Measurements from ENCODE around the gene SYCP2L. TPM values are rescaled to one million over a fixed set of nuclear protein-coding genes. Genes with fewer than 3 reads are reported as not detected.

SYCP2L gene
- total RNA-seq, 2 donors from 2014 or later, result 1.6 TPM; not detected in 1

DNA sequence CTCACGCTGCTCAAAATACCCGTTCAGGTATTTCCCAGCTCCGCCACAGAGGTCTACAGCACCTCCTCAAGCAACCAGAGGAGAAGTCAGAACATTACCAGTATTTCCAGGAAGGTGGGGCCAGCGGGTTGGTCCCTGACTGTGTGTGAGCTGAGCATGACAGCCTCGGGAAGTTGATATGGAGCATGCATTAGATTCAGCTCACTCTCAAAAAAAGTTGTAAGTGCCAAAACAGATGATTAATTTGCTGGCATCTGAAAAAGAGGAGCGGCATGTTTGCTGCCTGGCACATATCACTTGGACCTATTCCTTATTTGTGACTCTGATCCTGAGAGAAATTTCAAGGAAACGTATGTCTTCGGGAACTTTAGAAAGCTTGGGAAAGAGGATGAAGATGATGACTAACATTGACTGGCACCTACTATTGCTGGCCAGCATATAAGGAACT, 125.0 kb downstream of the SYCP2L start:
- Mint-ChIP-seq H3K9me3 (no peaks in the 10 kb centered on the region), H3K27ac (no peak overlapping the region), H3K4me3 (no peak overlapping the region), H3K4me1 (ENCODE audit: low read depth in 2 of 2) (no peaks in the 10 kb centered on the region), H3K27me3 (peaks cover 17 to 39% of the 10 kb centered on the region in 2 donors), H3K36me3 (no peaks in the 10 kb centered on the region)
- DNase-seq (ENCODE audit: low spot score) (no peak), ATAC-seq (no peak)

DNA sequence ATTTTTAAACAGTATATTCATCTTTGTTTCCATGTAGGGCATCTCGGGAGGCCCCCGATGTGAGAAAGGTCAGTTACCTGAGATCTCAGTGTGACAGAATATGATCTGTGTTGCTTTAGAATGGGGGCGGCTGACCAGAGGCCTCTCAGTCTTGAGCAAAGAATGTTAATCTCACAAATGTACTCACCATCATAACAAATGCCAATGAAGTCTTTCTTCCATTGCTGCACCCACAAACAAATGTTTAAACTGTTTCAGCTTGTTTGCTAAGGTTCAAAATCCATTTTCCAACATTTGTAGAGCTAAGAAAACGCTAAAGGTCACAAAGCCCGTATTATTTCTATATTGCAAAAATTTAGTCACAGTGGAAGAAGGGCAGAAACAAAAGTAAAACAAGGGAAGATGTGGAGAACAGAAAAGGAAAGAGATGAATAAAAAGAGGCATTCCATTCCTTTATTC, 125.5 kb downstream of the SYCP2L start:
- H3K27me3 Mint-ChIP-seq, result peaks cover 17 to 39% of the 10 kb centered on the region in 2 donors
- H3K4me1 Mint-ChIP-seq (ENCODE audit: low read depth in 2 of 2), result no peaks in the 10 kb centered on the region
- no peak for DNase-seq (ENCODE audit: low spot score)
- no peak for ATAC-seq
- H3K9me3 Mint-ChIP-seq, result no peaks in the 10 kb centered on the region
- H3K36me3 Mint-ChIP-seq, result no peaks in the 10 kb centered on the region
- no peak overlapping the region for H3K27ac Mint-ChIP-seq
- H3K4me3 Mint-ChIP-seq, result no peak overlapping the region

DNA sequence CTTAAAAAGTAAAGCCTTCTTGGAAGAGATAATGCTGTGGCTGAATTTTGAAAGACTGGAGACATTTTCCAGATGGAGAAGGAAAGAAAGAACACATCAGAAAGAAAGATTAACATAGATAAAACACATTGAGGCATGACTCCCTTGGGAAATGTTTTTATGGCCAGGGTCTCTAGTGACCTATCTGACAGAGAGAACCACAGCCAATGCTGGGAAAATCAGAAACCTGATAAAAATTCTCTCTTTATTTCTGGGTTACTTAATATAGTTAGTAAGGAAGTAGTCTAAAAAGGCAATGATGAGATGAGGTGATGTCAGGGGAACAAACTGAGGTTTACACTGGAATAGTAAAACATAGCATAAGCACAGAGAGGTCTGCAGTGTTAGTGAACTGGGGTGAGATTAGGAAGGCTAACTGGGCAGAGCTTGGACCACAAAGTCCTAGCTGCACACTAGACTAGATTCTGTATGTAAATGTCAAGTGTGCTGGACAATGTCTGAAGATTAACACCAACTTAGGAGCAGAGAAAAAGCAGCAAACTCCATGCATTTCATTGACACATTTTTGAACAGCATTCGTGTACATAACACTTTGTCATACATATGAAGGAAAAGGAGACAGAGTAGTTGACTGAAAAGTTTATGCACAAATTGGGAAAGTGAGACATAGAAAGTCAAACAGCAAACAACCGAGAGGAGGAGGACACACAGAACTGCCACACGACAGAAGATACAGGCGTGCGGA, 126.3 kb downstream of the SYCP2L start:
- Mint-ChIP-seq H3K27me3 (peaks cover 17 to 34% of the 10 kb centered on the region in 2 donors), H3K4me1 (ENCODE audit: low read depth in 2 of 2) (no peaks in the 10 kb centered on the region), H3K36me3 (no peaks in the 10 kb centered on the region), H3K4me3 (no peak overlapping the region), H3K9me3 (no peaks in the 10 kb centered on the region), H3K27ac (no peak overlapping the region)
- ATAC-seq, result no peak
- DNase-seq (ENCODE audit: low spot score), result no peak

DNA sequence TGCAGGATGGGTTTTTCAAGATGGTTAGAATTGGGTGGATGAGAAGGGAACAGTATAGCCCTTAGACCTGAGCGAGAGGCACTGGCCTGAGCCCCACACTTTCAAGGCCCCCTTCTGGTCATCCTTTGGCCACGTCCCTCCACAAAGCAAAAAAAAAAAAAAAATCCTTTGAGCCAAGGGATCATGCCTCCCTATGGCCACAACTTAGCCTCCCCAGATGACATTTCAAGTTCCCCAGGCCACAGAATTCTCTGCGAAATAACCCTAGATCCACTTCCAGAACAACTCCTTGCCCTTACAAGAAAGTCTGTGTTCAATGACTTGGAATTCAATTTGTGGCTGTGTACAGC, 126.8 kb downstream of the SYCP2L start:
- no peak overlapping the region for H3K4me3 Mint-ChIP-seq
- H3K27ac Mint-ChIP-seq, result no peak overlapping the region
- H3K27me3 Mint-ChIP-seq, result peaks cover 19 to 34% of the 10 kb centered on the region in 2 donors
- no peak for ATAC-seq
- no peaks in the 10 kb centered on the region for H3K9me3 Mint-ChIP-seq
- H3K4me1 Mint-ChIP-seq (ENCODE audit: low read depth in 2 of 2), result no peaks in the 10 kb centered on the region
- H3K36me3 Mint-ChIP-seq, result no peaks in the 10 kb centered on the region
- DNase-seq (ENCODE audit: low spot score), result no peak

DNA sequence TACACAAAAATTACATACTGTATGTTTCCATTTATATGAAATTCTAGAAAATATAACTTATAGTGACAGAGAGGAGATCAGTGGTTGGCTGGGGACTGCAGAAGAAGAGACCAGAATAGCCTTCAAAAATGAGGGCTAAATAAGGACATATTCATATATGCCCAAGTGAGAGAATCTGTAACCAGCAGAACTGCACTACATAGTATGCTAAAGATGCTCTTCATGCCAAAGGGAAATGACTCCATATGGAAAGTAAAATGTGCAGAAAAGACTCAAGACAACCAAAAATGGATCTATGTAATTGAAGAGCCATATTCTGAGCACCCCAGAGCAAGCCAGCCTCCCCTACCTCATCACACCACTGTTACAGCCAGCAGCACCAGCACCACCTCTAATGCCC, 128.2 kb downstream of the SYCP2L start:
- no peak overlapping the region for H3K27ac Mint-ChIP-seq

DNA sequence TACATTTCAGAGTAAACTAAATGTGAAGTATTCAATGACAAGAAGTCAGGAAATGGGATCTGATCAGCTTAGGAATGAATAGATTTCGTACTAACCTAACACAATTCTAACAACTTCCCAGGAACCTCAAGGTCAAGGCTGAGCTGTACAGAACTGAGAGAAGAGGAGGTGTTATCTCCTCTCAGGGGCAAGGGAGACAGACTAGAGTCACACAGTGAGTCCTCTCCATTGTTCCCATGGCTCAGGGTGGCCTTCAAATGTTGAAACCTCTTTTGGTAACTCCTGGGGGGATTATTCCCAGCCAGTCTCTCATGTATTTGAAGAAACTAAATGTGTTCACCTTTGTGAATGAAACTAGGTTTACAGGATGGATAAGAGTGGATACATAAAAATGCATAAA, 129.6 kb downstream of the SYCP2L start:
- no peak for ATAC-seq

More for the DNA sequence above, 128.2 kb downstream of the SYCP2L start:
- no peaks in the 10 kb centered on the region for H3K9me3 Mint-ChIP-seq
- peaks cover 14 to 26% of the 10 kb centered on the region in 2 donors for H3K27me3 Mint-ChIP-seq
- no peak for ATAC-seq
- no peaks in the 10 kb centered on the region for H3K4me1 Mint-ChIP-seq (ENCODE audit: low read depth in 2 of 2)
- no peak for DNase-seq (ENCODE audit: low spot score)
- H3K4me3 Mint-ChIP-seq, result no peak overlapping the region
- no peaks in the 10 kb centered on the region for H3K36me3 Mint-ChIP-seq

DNA sequence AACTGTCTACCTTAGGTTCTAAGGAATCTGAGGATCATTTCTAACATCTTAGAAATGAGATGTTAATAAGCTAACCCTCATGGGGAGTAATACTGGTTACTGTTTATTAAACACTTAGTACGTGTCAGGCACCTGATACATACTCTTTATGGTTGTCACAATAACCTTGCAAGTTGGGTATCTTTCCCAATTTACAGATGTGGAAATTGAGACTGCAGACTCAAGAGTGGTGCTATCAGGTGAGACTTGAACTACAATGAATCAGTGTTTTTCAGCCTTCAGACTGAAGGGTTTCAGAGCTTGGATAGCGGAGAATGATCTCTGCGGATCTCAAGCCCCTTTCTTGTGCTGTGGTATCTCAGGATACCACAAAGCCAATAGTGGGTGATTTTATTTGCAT, 130.2 kb downstream of the SYCP2L start:
- Mint-ChIP-seq H3K27me3 (peaks cover 19 to 44% of the 10 kb centered on the region in 2 donors), H3K27ac (no peak overlapping the region), H3K9me3 (no peaks in the 10 kb centered on the region), H3K36me3 (no peaks in the 10 kb centered on the region), H3K4me1 (ENCODE audit: low read depth in 2 of 2) (no peaks in the 10 kb centered on the region), H3K4me3 (no peak overlapping the region)
- ATAC-seq (no peak), DNase-seq (ENCODE audit: low spot score) (no peak)

More for the DNA sequence above, 129.6 kb downstream of the SYCP2L start:
- Mint-ChIP-seq H3K4me3 (no peak overlapping the region), H3K4me1 (ENCODE audit: low read depth in 2 of 2) (no peaks in the 10 kb centered on the region), H3K36me3 (no peaks in the 10 kb centered on the region), H3K27ac (no peak overlapping the region), H3K9me3 (no peaks in the 10 kb centered on the region), H3K27me3 (peaks cover 18 to 38% of the 10 kb centered on the region in 2 donors)
- no peak for DNase-seq (ENCODE audit: low spot score)

DNA sequence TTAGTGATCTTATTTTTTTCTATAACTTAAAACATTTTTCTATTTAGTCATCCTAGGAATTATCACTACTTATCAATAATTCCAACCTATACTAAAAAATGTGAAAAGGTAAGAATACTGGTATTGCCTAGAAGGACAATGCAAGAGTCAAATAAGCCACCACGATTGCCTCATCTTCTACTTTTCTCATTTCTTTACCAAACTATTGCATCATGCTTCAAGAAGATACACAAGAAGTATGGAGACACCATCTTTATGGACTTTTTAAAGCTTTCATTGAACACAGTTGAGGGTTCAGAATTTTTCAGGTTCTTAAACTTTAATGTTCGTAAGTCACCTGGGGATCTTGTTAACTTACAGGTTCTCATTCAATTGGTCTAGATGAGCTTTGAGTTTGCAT, 131.4 kb downstream of the SYCP2L start:
- H3K4me3 Mint-ChIP-seq, result no peak overlapping the region
- DNase-seq (ENCODE audit: low spot score), result no peak
- H3K27me3 Mint-ChIP-seq, result peaks cover 16 to 35% of the 10 kb centered on the region in 2 donors
- no peaks in the 10 kb centered on the region for H3K9me3 Mint-ChIP-seq
- no peaks in the 10 kb centered on the region for H3K4me1 Mint-ChIP-seq (ENCODE audit: low read depth in 2 of 2)
- ATAC-seq, result no peak
- no peak overlapping the region for H3K27ac Mint-ChIP-seq
- H3K36me3 Mint-ChIP-seq, result no peaks in the 10 kb centered on the region

DNA sequence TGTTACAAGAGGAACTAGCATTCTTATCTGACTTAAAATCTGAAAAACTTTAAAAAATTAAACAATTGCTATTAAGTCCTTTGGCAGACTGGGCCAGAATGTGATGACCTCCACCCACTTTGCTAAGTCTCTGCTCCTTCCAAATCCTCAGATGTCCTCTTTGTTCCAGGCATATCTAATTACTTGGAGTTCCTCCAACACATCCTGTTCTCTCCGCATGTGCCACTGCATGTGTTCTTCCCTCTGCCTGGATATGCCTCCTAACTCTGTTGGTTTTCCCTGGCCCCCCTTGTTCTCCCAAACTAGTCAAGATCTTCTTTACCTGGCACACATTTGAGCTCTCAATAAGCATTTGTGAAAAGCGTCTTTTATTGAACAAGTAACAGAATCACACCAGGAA, 134.2 kb downstream of the SYCP2L start:
- Mint-ChIP-seq H3K4me3 (no peak overlapping the region), H3K9me3 (no peaks in the 10 kb centered on the region), H3K27me3 (peaks cover 11 to 40% of the 10 kb centered on the region in 2 donors), H3K27ac (no peak overlapping the region), H3K36me3 (no peaks in the 10 kb centered on the region), H3K4me1 (ENCODE audit: low read depth in 2 of 2) (no peaks in the 10 kb centered on the region)
- no peak for DNase-seq (ENCODE audit: low spot score)
- ATAC-seq, result no peak

DNA sequence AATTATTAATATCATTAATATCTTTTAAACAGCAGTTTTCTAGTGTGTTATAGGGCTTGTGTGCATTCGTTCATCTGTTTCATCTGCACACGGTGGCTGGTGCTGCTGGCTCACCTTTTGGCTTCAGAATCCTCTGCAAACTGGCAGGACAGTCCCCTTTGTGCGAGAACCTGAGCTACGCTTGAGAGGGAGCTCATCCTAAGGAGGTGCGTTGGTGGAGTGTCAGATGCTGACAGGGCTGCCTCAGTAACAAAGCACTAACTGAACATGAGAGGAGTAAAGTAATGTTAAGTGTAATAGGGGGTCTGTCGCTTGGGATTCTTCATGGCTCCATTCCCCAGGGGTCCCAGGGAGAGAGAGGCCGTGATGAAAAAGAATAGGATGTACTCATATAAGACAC, 134.9 kb downstream of the SYCP2L start:
- Mint-ChIP-seq H3K27ac (no peak overlapping the region), H3K36me3 (no peaks in the 10 kb centered on the region), H3K27me3 (peaks cover 10 to 42% of the 10 kb centered on the region in 2 donors), H3K9me3 (no peaks in the 10 kb centered on the region), H3K4me1 (ENCODE audit: low read depth in 2 of 2) (no peaks in the 10 kb centered on the region), H3K4me3 (no peak overlapping the region)
- ATAC-seq, result no peak
- DNase-seq (ENCODE audit: low spot score), result no peak

DNA sequence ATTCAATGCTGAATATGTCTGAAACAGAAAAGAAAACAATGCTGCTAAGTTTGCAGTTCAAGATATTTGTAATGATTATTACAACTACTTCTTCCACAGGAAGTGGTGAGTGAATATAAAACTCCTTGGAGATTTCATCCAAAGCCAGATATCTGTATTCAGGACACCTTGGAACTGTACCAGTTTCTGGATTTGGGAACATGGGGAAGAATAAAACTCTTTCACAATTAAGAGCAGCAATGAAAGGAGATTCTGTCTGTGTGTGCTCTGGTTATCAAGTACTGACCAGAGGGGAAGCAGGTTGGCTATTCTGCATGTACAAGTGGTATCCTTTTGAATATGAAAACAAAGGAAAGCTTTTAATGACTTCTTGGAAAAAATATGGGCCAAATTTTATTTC, 136.2 kb downstream of the SYCP2L start:
- DNase-seq (ENCODE audit: low spot score) (no peak), ATAC-seq (no peak)
- Mint-ChIP-seq H3K27me3 (peaks cover 16 to 52% of the 10 kb centered on the region in 2 donors), H3K9me3 (no peaks in the 10 kb centered on the region), H3K4me3 (no peak overlapping the region), H3K4me1 (ENCODE audit: low read depth in 2 of 2) (no peaks in the 10 kb centered on the region), H3K36me3 (no peaks in the 10 kb centered on the region), H3K27ac (no peak overlapping the region)

Other genes starting within 250 kb of the SYCP2L start
- 1 to 10 TPM; 2.4 to 4.0 TPM for gene C6orf52, start 192.4 kb upstream of the SYCP2L start, total RNA-seq
- gene PAK1IP1, start 192.1 kb upstream of the SYCP2L start, total RNA-seq, result 10 to 100 TPM; 24.8 to 27.7 TPM
- 10 to 100 TPM; 12.0 to 27.4 TPM for gene TMEM14C, start 164.0 kb upstream of the SYCP2L start, total RNA-seq
- gene TMEM14B, start 139.2 kb upstream of the SYCP2L start, total RNA-seq, result 10 to 100 TPM; 43.9 to 63.4 TPM
- gene MAK, start 48.5 kb upstream of the SYCP2L start, total RNA-seq, result under 1 TPM; 0.07 to 0.50 TPM
- gene GCM2, start 5.0 kb upstream of the SYCP2L start, total RNA-seq, result not detected
- gene ELOVL2, start 157.3 kb downstream of the SYCP2L start, total RNA-seq, result not detected
- gene SMIM13, start 206.8 kb downstream of the SYCP2L start, total RNA-seq, result 10 to 100 TPM; 14.2 to 16.0 TPM
- gene ERVFRD-1, start 224.7 kb downstream of the SYCP2L start, total RNA-seq, result not detected